Osteocyte (in vitro differentiated cells): ENCODE measurements around the gene OTULIN. TPM values are rescaled to one million over a fixed set of nuclear protein-coding genes. Genes with fewer than 3 reads are reported as not detected.

ENCODE experiments used
- DNase-seq: peaks from one replicate; pipeline ENCODE4 v3.0.0; 2021; ENCODE audit warnings: mixed read lengths; ENCODE audit not compliant: unreplicated experiment; ENCODE audit errors: extremely low spot score
- H3K27ac Mint-ChIP-seq: one replicate; pipeline ENCODE4 v1.8.0; 2021; ENCODE audit warnings: mild to moderate bottlenecking, mixed read lengths; ENCODE audit not compliant: unreplicated experiment
- H3K27me3 Mint-ChIP-seq: one replicate; pipeline ENCODE4 v1.8.0; 2021; ENCODE audit warnings: mixed read lengths; ENCODE audit not compliant: unreplicated experiment
- H3K36me3 Mint-ChIP-seq: one replicate; pipeline ENCODE4 v1.8.0; 2021; ENCODE audit warnings: mixed read lengths; ENCODE audit not compliant: unreplicated experiment
- H3K4me1 Mint-ChIP-seq: one replicate; pipeline ENCODE4 v1.8.0; 2021; ENCODE audit warnings: mixed read lengths; ENCODE audit not compliant: unreplicated experiment
- H3K4me3 Mint-ChIP-seq: one replicate; pipeline ENCODE4 v1.8.0; 2021; ENCODE audit warnings: mild to moderate bottlenecking, moderate library complexity, mixed read lengths; ENCODE audit not compliant: unreplicated experiment
- H3K9me3 Mint-ChIP-seq: one replicate; pipeline ENCODE4 v1.8.0; 2021; ENCODE audit warnings: mixed read lengths; ENCODE audit not compliant: unreplicated experiment
- CTCF ChIP-seq: fragments of 200-600 bp; sonication (generic); IDR thresholded peaks from 2 replicates; pipeline ENCODE4 v1.5.0; 2021; ENCODE audit warnings: antibody characterized with exemption, mild to moderate bottlenecking, moderate library complexity
- total RNA-seq: library from RNA; stranded (reverse); gene quantifications from 2 replicates; pipeline ENCODE4 v1.2.1, GENCODE V29; 2021

OTULIN gene
- total RNA-seq, 1 donor from 2014 or later, result 30.2 TPM

GRCh38 chr5:14730881-14731280 lies 66.4 kb downstream of the OTULIN start:
- Mint-ChIP-seq H3K4me1 (peaks cover 8% of the 10 kb centered on the region), H3K36me3 (peaks cover 10% of the 10 kb centered on the region), H3K27ac (no peak overlapping the region), H3K4me3 (no peak overlapping the region), H3K9me3 (no peaks in the 10 kb centered on the region), H3K27me3 (no peaks in the 10 kb centered on the region)
- no peak for DNase-seq
- no peak for TF ChIP-seq CTCF

- TF ChIP-seq CTCF, result no peak
- Mint-ChIP-seq H3K27me3 (no peaks in the 10 kb centered on the region), H3K36me3 (peaks cover 15% of the 10 kb centered on the region), H3K9me3 (no peaks in the 10 kb centered on the region), H3K4me3 (no peak overlapping the region), H3K4me1 (no peaks in the 10 kb centered on the region), H3K27ac (no peak overlapping the region)
- no peak for DNase-seq
Measured at GRCh38 chr5:14732991-14733390, 68.5 kb downstream of the OTULIN start.

- Mint-ChIP-seq H3K27ac (no peak overlapping the region), H3K4me1 (peaks cover 2% of the 10 kb centered on the region), H3K36me3 (peaks cover 17% of the 10 kb centered on the region), H3K27me3 (no peaks in the 10 kb centered on the region), H3K4me3 (no peak overlapping the region), H3K9me3 (no peaks in the 10 kb centered on the region)
- DNase-seq, result no peak
- no peak for TF ChIP-seq CTCF
Measured at GRCh38 chr5:14733661-14734060, 69.1 kb downstream of the OTULIN start.

GRCh38 chr5:14734396-14734795 lies 69.9 kb downstream of the OTULIN start:
- Mint-ChIP-seq H3K27ac (no peak overlapping the region), H3K9me3 (no peaks in the 10 kb centered on the region), H3K27me3 (no peaks in the 10 kb centered on the region), H3K36me3 (peaks cover 17% of the 10 kb centered on the region), H3K4me1 (peaks cover 8% of the 10 kb centered on the region), H3K4me3 (no peak overlapping the region)
- no peak for TF ChIP-seq CTCF
- no peak for DNase-seq

GRCh38 chr5:14735944-14736343 lies 71.4 kb downstream of the OTULIN start:
- no peaks in the 10 kb centered on the region for H3K9me3 Mint-ChIP-seq
- no peaks in the 10 kb centered on the region for H3K27me3 Mint-ChIP-seq
- no peak overlapping the region for H3K27ac Mint-ChIP-seq
- H3K4me1 Mint-ChIP-seq, result peaks cover 15% of the 10 kb centered on the region
- H3K4me3 Mint-ChIP-seq, result no peak overlapping the region
- TF ChIP-seq CTCF, result no peak
- peaks cover 14% of the 10 kb centered on the region for H3K36me3 Mint-ChIP-seq
- no peak for DNase-seq
